Ovary (tissue), 3 donors: ENCODE data around the gene OPCML.

ENCODE experiments used
- CTCF ChIP-seq, 3 donors: fragments of 450-650 bp in 2 of 3; fragments of 200-600 bp in 1 of 3; IDR thresholded peaks; one replicate each; pipeline versions ENCODE4 v1.5.1 to v1.8.0; 2016 to 2022; ENCODE audit warnings: antibody characterized with exemption in 3 of 3, mild to moderate bottlenecking in 1 of 3
- EP300 ChIP-seq: sonication (generic); formaldehyde crosslinking; IDR thresholded peaks from one replicate; pipeline ENCODE4 v1.6.1; 2017; ENCODE audit warnings: antibody characterized with exemption
- POLR2A ChIP-seq: fragments of 450-650 bp; IDR thresholded peaks from one replicate; pipeline ENCODE4 v1.6.1; 2017; ENCODE audit warnings: antibody characterized with exemption, mild to moderate bottlenecking, moderate library complexity
- donor health status: DM: no; HTN: no; CAD: no.

- TF ChIP-seq POLR2A (no peak), CTCF (IDR thresholded peaks at IDR 0.05) (no peak), EP300 (no peak)
Measured at GRCh38 chr11:133318221-133318620, 214.1 kb downstream of the OPCML start.
